HG02885 (cell line): ENCODE measurements around the gene PLAC8.
"Not testable (repeated sequence)": the region's sequence is repeated elsewhere in the genome, so short reads cannot be mapped to it uniquely, and the experiment has no call there.

Experiments used
- ATAC-seq: cut with Tn5 transposase; IDR thresholded peaks from one replicate; pipeline ENCODE4 v1.9.1; 2021; ENCODE audit warnings: mild to moderate bottlenecking; ENCODE audit not compliant: unreplicated experiment, poor library complexity

The PLAC8 gene

GRCh38 chr4:83114576-83114975, at the start of gene PLAC8:
Gene PLAC8 (minus strand): TSS chr4:83114729. CDS start chr4:83107921, 6,808 bp downstream.
- ATAC-seq, result peak; percentile 41

GRCh38 chr4:83153417-83153816, 38.9 kb upstream of the PLAC8 start:
- no peak for ATAC-seq

- no peak for ATAC-seq
These were observed 38.2 kb upstream of the PLAC8 start for GRCh38 chr4:83152746-83153145.

GRCh38 chr4:83151651-83152050, 37.1 kb upstream of the PLAC8 start:
- no peak for ATAC-seq

- no peak for ATAC-seq
These were observed 36.3 kb upstream of the PLAC8 start for GRCh38 chr4:83150653-83151330.

- ATAC-seq, result no peak
These were observed 35.5 kb upstream of the PLAC8 start for GRCh38 chr4:83149865-83150652.

GRCh38 chr4:83146841-83147240, 32.3 kb upstream of the PLAC8 start:
- ATAC-seq, result no peak

- not testable (repeated sequence) for ATAC-seq
These were observed 31.2 kb upstream of the PLAC8 start for GRCh38 chr4:83145776-83146175.

GRCh38 chr4:83139514-83140156, 25.1 kb upstream of the PLAC8 start:
- ATAC-seq, result no peak

GRCh38 chr4:83138946-83139345, 24.4 kb upstream of the PLAC8 start:
- ATAC-seq, result no peak

GRCh38 chr4:83132065-83132464, 17.5 kb upstream of the PLAC8 start:
- ATAC-seq, result no peak

GRCh38 chr4:83129264-83129663, 14.7 kb upstream of the PLAC8 start:
- ATAC-seq, result no peak

- ATAC-seq, result no peak
These were observed 13.9 kb upstream of the PLAC8 start for GRCh38 chr4:83128240-83128929.

- no peak for ATAC-seq
These were observed 11.2 kb upstream of the PLAC8 start for GRCh38 chr4:83125738-83126141.

GRCh38 chr4:83124111-83124780, 9.7 kb upstream of the PLAC8 start:
- ATAC-seq, result no peak

- no peak for ATAC-seq
These were observed 6.7 kb upstream of the PLAC8 start for GRCh38 chr4:83121246-83121645.

- no peak for ATAC-seq
These were observed 4.3 kb upstream of the PLAC8 start for GRCh38 chr4:83118869-83119268.

- no peak for ATAC-seq
These were observed 1.2 kb upstream of the PLAC8 start for GRCh38 chr4:83115656-83116285.

- no peak for ATAC-seq
These were observed 471 bp upstream of the PLAC8 start for GRCh38 chr4:83115000-83115399.

GRCh38 chr4:83113429-83113786, 1.1 kb downstream of the PLAC8 start:
- no peak for ATAC-seq
